Endothelial cell of umbilical vein (primary cell): ENCODE data around the gene CALHM5. TPM values are rescaled to one million over a fixed set of nuclear protein-coding genes. Genes with fewer than 3 reads are reported as not detected.

ENCODE experiments used
- BruUV-seq: library from RNA; stranded (reverse); fragments of 400-500 nt; replicated peaks from 2 replicates; lab custom pipeline; 2021; lab: Mats Ljungman, UMichigan
- CTCF ChIA-PET: fragments of 300-600, 350-600 bp; sonication (Branson Sonifier 250); formaldehyde crosslinking; loops from one replicate; lab custom pipeline; 2021; ENCODE audit warnings: antibody characterized with exemption, inconsistent platforms; lab: Charles Lee
- POLR2A ChIA-PET: fragments of 300-600, 350-600 bp; sonication (Branson Sonifier 250); formaldehyde crosslinking; loops from one replicate; lab custom pipeline; 2021; ENCODE audit warnings: antibody characterized with exemption, inconsistent platforms; lab: Charles Lee
- DNase-seq: peaks from one replicate; pipeline ENCODE4 v3.0.0-alpha.2; 2011; ENCODE audit warnings: low read depth, low spot score
- FAIRE-seq: peaks from 2 replicates; lab custom pipeline; 2011; peaks lifted over from hg19 to GRCh38; lab: Jason Lieb, UNC
- H2AFZ ChIP-seq: 2 replicates; pipeline ENCODE4 v1.6.0; 2012; ENCODE audit warnings: low read depth, low read length, control low read depth, inconsistent platforms
- H3K27ac ChIP-seq: 2 replicates; pipeline ENCODE4 v1.5.1; 2011; ENCODE audit warnings: low read depth, mild to moderate bottlenecking, control low read depth, low read length, moderate library complexity; ENCODE audit not compliant: insufficient read depth
- H3K27me3 ChIP-seq, 2 experiments: 2 replicates each; pipeline versions ENCODE4 v1.6.0 to v1.6.1; 2011; ENCODE audit warnings: low read length in 2 of 2, mixed read lengths in 1 of 2; ENCODE audit not compliant: control insufficient read depth in 2 of 2, insufficient read depth in 2 of 2
- H3K36me3 ChIP-seq, 2 experiments: 2 replicates in 1 of 2; 3 replicates in 1 of 2; pipeline ENCODE4 v1.5.1; 2011; ENCODE audit warnings: low read length in 2 of 2, mild to moderate bottlenecking in 1 of 2, moderate library complexity in 1 of 2; ENCODE audit not compliant: control insufficient read depth in 2 of 2, insufficient read depth in 2 of 2; ENCODE audit errors: extremely low read depth in 1 of 2
- H3K4me1 ChIP-seq: 3 replicates; pipeline ENCODE4 v1.5.1; 2011; ENCODE audit warnings: mild to moderate bottlenecking, low read length; ENCODE audit not compliant: control insufficient read depth, insufficient read depth; ENCODE audit errors: extremely low read depth
- H3K4me2 ChIP-seq: 2 replicates; pipeline ENCODE4 v1.6.1; 2011; ENCODE audit warnings: low read length, control low read depth, mixed read lengths; ENCODE audit not compliant: insufficient read depth
- H3K4me3 ChIP-seq, 3 experiments: fragments of 200-600 bp in 1 of 3; sonication (generic), shearing (Covaris generic) in 1 of 3; replicated peaks in 1 of 3; 2 replicates each; pipeline ENCODE4 v1.5.1; 2011 to 2016; ENCODE audit warnings: control low read depth in 3 of 3, low read length in 3 of 3, mild to moderate bottlenecking in 2 of 3, inconsistent platforms in 1 of 3, low read depth in 1 of 3, moderate library complexity in 1 of 3; ENCODE audit not compliant: insufficient read depth in 1 of 3
- H3K79me2 ChIP-seq: 2 replicates; pipeline ENCODE4 v1.6.0; 2012; ENCODE audit warnings: low read length, inconsistent platforms; ENCODE audit not compliant: control insufficient read depth, insufficient read depth
- H3K9ac ChIP-seq: replicated peaks from 2 replicates; pipeline ENCODE3; 2011; ENCODE audit warnings: low read length, control low read depth; ENCODE audit not compliant: insufficient read depth; ENCODE audit errors: extremely low read depth
- H3K9me1 ChIP-seq: replicated peaks from 3 replicates; pipeline ENCODE4 v1.6.0; 2011; ENCODE audit warnings: mild to moderate bottlenecking, low read length; ENCODE audit not compliant: control insufficient read depth, insufficient read depth; ENCODE audit errors: extremely low read depth
- H3K9me3 ChIP-seq: replicated peaks from 2 replicates; pipeline ENCODE4 v1.5.1; 2012; ENCODE audit warnings: low read length, inconsistent platforms; ENCODE audit not compliant: control insufficient read depth, insufficient read depth
- H4K20me1 ChIP-seq: replicated peaks from 2 replicates; pipeline ENCODE3; 2011; ENCODE audit warnings: mild to moderate bottlenecking, low read length; ENCODE audit not compliant: control insufficient read depth, insufficient read depth; ENCODE audit errors: extremely low read depth
- CTCF ChIP-seq, 2 donors: IDR thresholded peaks; 1 replicate in 1 of 2; 2 replicates in 1 of 2; pipeline ENCODE4 v1.5.1; 2011; ENCODE audit warnings: low read length in 2 of 2, mild to moderate bottlenecking in 2 of 2, moderate library complexity in 2 of 2, control low read depth in 1 of 2, inconsistent platforms in 1 of 2, low read depth in 1 of 2; ENCODE audit not compliant: insufficient read depth in 1 of 2; ENCODE audit errors: extremely low read depth in 1 of 2
- EZH2 ChIP-seq: IDR thresholded peaks from 2 replicates; pipeline ENCODE4 v1.6.1; 2012; ENCODE audit warnings: borderline replicate concordance, low read depth, mild to moderate bottlenecking, moderate library complexity, low read length, inconsistent platforms; ENCODE audit not compliant: severe bottlenecking
- FOS ChIP-seq: IDR thresholded peaks from 2 replicates; pipeline ENCODE4 v1.6.1; 2011; ENCODE audit warnings: mild to moderate bottlenecking, low read length, moderate library complexity, borderline replicate concordance; ENCODE audit not compliant: insufficient read depth
- GATA2 ChIP-seq: IDR thresholded peaks from 2 replicates; pipeline ENCODE4 v1.7.0; 2011; ENCODE audit warnings: low read depth, mild to moderate bottlenecking, moderate library complexity, mixed read lengths, low read length; ENCODE audit not compliant: insufficient read length, insufficient read depth
- JUN ChIP-seq: IDR thresholded peaks from 2 replicates; pipeline ENCODE4 v1.6.1; 2011; ENCODE audit warnings: borderline replicate concordance, low read depth; ENCODE audit not compliant: insufficient read length, insufficient read depth
- MAX ChIP-seq: IDR thresholded peaks from 2 replicates; pipeline ENCODE4 v1.6.1; 2011; ENCODE audit not compliant: insufficient read depth, insufficient read length
- MYC ChIP-seq: IDR thresholded peaks from one replicate; pipeline ENCODE4 v1.6.1; 2011; ENCODE audit warnings: mild to moderate bottlenecking, low read depth, low read length
- POLR2A ChIP-seq: IDR thresholded peaks from 2 replicates; pipeline ENCODE4 v1.6.1; 2012; ENCODE audit warnings: low read depth, mild to moderate bottlenecking, control low read depth, low read length
- POLR2AphosphoS5 ChIP-seq: IDR thresholded peaks from 2 replicates; pipeline ENCODE4 v1.6.1; 2012; ENCODE audit warnings: low read depth, mild to moderate bottlenecking, control low read depth, low read length, moderate library complexity; ENCODE audit not compliant: insufficient read depth
- dilution Hi-C: fragments of 300-500 bp; cut with MboI; formaldehyde crosslinking; loops from one replicate; pipeline ENCODE4 v1.15.0; 2019; ENCODE audit warnings: low sequenced_read_pairs; ENCODE audit not compliant: extremely low pct_ligation_motif_present
- intact Hi-C: fragments of 100-400 bp; cut with micrococcal nuclease; formaldehyde crosslinking; loops from one replicate; pipeline ENCODE4 v1.10.0; 2022
- polyA plus RNA-seq, 4 experiments: library from polyadenylated mRNA; depleted of rRNA in 3 of 4; stranded (reverse) in 3 of 4; unstranded in 1 of 4; fragments of >200 nt; gene quantifications; 2 replicates each; pipeline versions ENCODE4 v1.2.1 to v1.2.3, GENCODE V29; 2011 to 2012; ENCODE audit warnings: missing spikeins in 1 of 4
- total RNA-seq: library from RNA; stranded (reverse); gene quantifications from 2 replicates; pipeline ENCODE4 v1.2.3, GENCODE V29; 2021

Gene CALHM5
- total and polyA plus RNA-seq, 2 donors (not counting 3 experiments of a cell fraction or from before 2014, with no cell fraction given), result 4.5 to 6.6 TPM

- H3K4me1 ChIP-seq, result peaks cover 16% of the 10 kb centered on the region
- TF ChIP-seq POLR2A (no peak), POLR2AphosphoS5 (no peak), MYC (no peak), GATA2 (no peak), JUN (no peak), EZH2 (no peak), FOS (no peak), MAX (no peak), CTCF (IDR thresholded peaks at IDR 0.05; ENCODE audit: extremely low read depth in 1 of 2, insufficient read depth in 1 of 2, low read depth in 1 of 2, low read length in 2 of 2) (no peak)
- no peaks in the 10 kb centered on the region for H3K36me3 ChIP-seq
- ChIA-PET POLR2A (no interaction called here), CTCF (interaction anchor here (0.8 to 6.1 kb wide), 12 partner anchors 11 to 340 kb away, joined by 3 to 103 read pairs (median 5); partner anchors contain the start of genes CALHM5 and RWDD1)
- no peak overlapping the region for H3K27ac ChIP-seq
- no peak overlapping the region for H3K9ac ChIP-seq
- intact Hi-C loops (no loop called here), dilution Hi-C loops (no loop called here)
- peak; percentile 62 for DNase-seq
- H4K20me1 ChIP-seq, result no peaks in the 10 kb centered on the region
- no TSS peak for BruUV-seq
- H3K4me2 ChIP-seq, result no peak overlapping the region
- no peak overlapping the region for H3K4me3 ChIP-seq
- H3K79me2 ChIP-seq, result no peaks in the 10 kb centered on the region
- no peaks in the 10 kb centered on the region for H3K9me1 ChIP-seq
- H3K27me3 ChIP-seq, result no peaks in the 10 kb centered on the region
- no peaks in the 10 kb centered on the region for H3K9me3 ChIP-seq
- no peak for FAIRE-seq
- no peak overlapping the region for H2AFZ ChIP-seq
Measured at GRCh38 chr6:116557893-116558292, 46.5 kb downstream of the CALHM5 start.
